Measurements from ENCODE around the gene MRPL23. TPM values are rescaled to one million over a fixed set of nuclear protein-coding genes. Genes with fewer than 3 reads are reported as not detected.

MRPL23 gene
- total RNA-seq, 1 experiment from 2014 or later, result 232 TPM

GRCh38 chr11:1930462-1930830 is 16.7 kb upstream of the MRPL23 start:
- Histone ChIP-seq H3K27ac (ENCODE audit: low read length) (no peak overlapping the region), H2AFZ (ENCODE audit: low read length) (no peak overlapping the region), H3K9me3 (ENCODE audit: low read length) (no peaks in the 10 kb centered on the region), H3K9me2 (replicated peaks; ENCODE audit: low read length) (no peaks in the 10 kb centered on the region), H4K20me1 (ENCODE audit: low read length) (no peaks in the 10 kb centered on the region), H3F3A (ENCODE audit: low read length, unreplicated experiment) (no peaks in the 10 kb centered on the region), H3K4me2 (ENCODE audit: low read length) (no peak overlapping the region), H3K9ac (ENCODE audit: low read length) (no peak overlapping the region), H3K27me3 (ENCODE audit: low read length) (no peaks in the 10 kb centered on the region), H3K4me1 (ENCODE audit: insufficient read depth, low read length) (no peaks in the 10 kb centered on the region), H3K4me3 (ENCODE audit: low read length) (no peak overlapping the region), H3K79me2 (ENCODE audit: low read length) (no peaks in the 10 kb centered on the region), H3K36me3 (ENCODE audit: low read depth, low read length) (no peaks in the 10 kb centered on the region)
- POLR2A ChIA-PET (ENCODE audit: unreplicated experiment), result no interaction called here
- BruUV-seq (replicated peaks), result no TSS peak
- no peak for ATAC-seq
- TF ChIP-seq EZH2phosphoT487 (IDR thresholded peaks at IDR 0.05; ENCODE audit: borderline replicate concordance, low read length) (no peak), CTCF (conservative IDR thresholded peaks at IDR 0.05; ENCODE audit: low read depth, low read length) (no peak), EZH2 (IDR thresholded peaks at IDR 0.05; ENCODE audit: low read length, unreplicated experiment) (no peak)
- intact Hi-C loops (cut with micrococcal nuclease), result no loop called here
- no peak for DNase-seq
- CTCF ChIA-PET, result no interaction called here

GRCh38 chr11:1931341-1932104 is 15.6 kb upstream of the MRPL23 start:
- TF ChIP-seq EZH2phosphoT487 (IDR thresholded peaks at IDR 0.05; ENCODE audit: borderline replicate concordance, low read length), result no peak
- TF ChIP-seq CTCF (conservative IDR thresholded peaks at IDR 0.05; ENCODE audit: low read depth, low read length), result no peak
- TF ChIP-seq EZH2 (IDR thresholded peaks at IDR 0.05; ENCODE audit: low read length, unreplicated experiment), result no peak

GRCh38 chr11:1932105-1932480 is 15.0 kb upstream of the MRPL23 start:
- ChIA-PET CTCF (no interaction called here), POLR2A (ENCODE audit: unreplicated experiment) (no interaction called here)
- no peak overlapping the region for H2AFZ ChIP-seq (ENCODE audit: low read length)
- no peaks in the 10 kb centered on the region for H3K27me3 ChIP-seq (ENCODE audit: low read length)
- intact Hi-C loops (cut with micrococcal nuclease), result no loop called here
- no peak overlapping the region for H3K4me3 ChIP-seq (ENCODE audit: low read length)
- H3K9ac ChIP-seq (ENCODE audit: low read length), result no peak overlapping the region
- H3K27ac ChIP-seq (ENCODE audit: low read length), result no peak overlapping the region
- no peaks in the 10 kb centered on the region for H3K79me2 ChIP-seq (ENCODE audit: low read length)
- H3F3A ChIP-seq (ENCODE audit: low read length, unreplicated experiment), result no peaks in the 10 kb centered on the region
- H3K4me2 ChIP-seq (ENCODE audit: low read length), result no peak overlapping the region
- H3K4me1 ChIP-seq (ENCODE audit: insufficient read depth, low read length), result no peaks in the 10 kb centered on the region
- no peaks in the 10 kb centered on the region for H4K20me1 ChIP-seq (ENCODE audit: low read length)
- no peaks in the 10 kb centered on the region for H3K36me3 ChIP-seq (ENCODE audit: low read depth, low read length)
- DNase-seq (no peak), ATAC-seq (no peak)
- no peak for TF ChIP-seq CTCF (conservative IDR thresholded peaks at IDR 0.05; ENCODE audit: low read depth, low read length)
- no peak for TF ChIP-seq EZH2phosphoT487 (IDR thresholded peaks at IDR 0.05; ENCODE audit: borderline replicate concordance, low read length)
- no peak for TF ChIP-seq EZH2 (IDR thresholded peaks at IDR 0.05; ENCODE audit: low read length, unreplicated experiment)
- H3K9me2 ChIP-seq (replicated peaks; ENCODE audit: low read length), result no peaks in the 10 kb centered on the region
- no TSS peak for BruUV-seq (replicated peaks)
- no peaks in the 10 kb centered on the region for H3K9me3 ChIP-seq (ENCODE audit: low read length)

More at GRCh38 chr11:1931341-1932104, 15.6 kb upstream of the MRPL23 start:
- no peak for DNase-seq
- no peaks in the 10 kb centered on the region for H3F3A ChIP-seq (ENCODE audit: low read length, unreplicated experiment)
- H4K20me1 ChIP-seq (ENCODE audit: low read length), result no peaks in the 10 kb centered on the region
- H2AFZ ChIP-seq (ENCODE audit: low read length), result no peak overlapping the region
- H3K9me3 ChIP-seq (ENCODE audit: low read length), result no peaks in the 10 kb centered on the region
- H3K27me3 ChIP-seq (ENCODE audit: low read length), result no peaks in the 10 kb centered on the region
- no TSS peak for BruUV-seq (replicated peaks)
- no peak for ATAC-seq
- no peaks in the 10 kb centered on the region for H3K79me2 ChIP-seq (ENCODE audit: low read length)
- no peaks in the 10 kb centered on the region for H3K36me3 ChIP-seq (ENCODE audit: low read depth, low read length)
- no peak overlapping the region for H3K4me2 ChIP-seq (ENCODE audit: low read length)
- H3K4me3 ChIP-seq (ENCODE audit: low read length), result no peak overlapping the region
- no peak overlapping the region for H3K27ac ChIP-seq (ENCODE audit: low read length)
- ChIA-PET POLR2A (ENCODE audit: unreplicated experiment) (no interaction called here), CTCF (no interaction called here)
- intact Hi-C loops (cut with micrococcal nuclease), result no loop called here
- H3K9ac ChIP-seq (ENCODE audit: low read length), result no peak overlapping the region
- no peaks in the 10 kb centered on the region for H3K9me2 ChIP-seq (replicated peaks; ENCODE audit: low read length)
- H3K4me1 ChIP-seq (ENCODE audit: insufficient read depth, low read length), result no peaks in the 10 kb centered on the region
